Superior temporal gyrus (tissue), 1 donor: ENCODE results near the gene ACTN1.

Experiments
- DNase-seq: peaks from one replicate; pipeline ENCODE4 v3.0.0-alpha.2; 2016; ENCODE audit errors: extremely low spot score

Gene ACTN1

GRCh38 chr14:68828698-68829097 is 150.4 kb downstream of the ACTN1 start:
- DNase-seq = no peak

GRCh38 chr14:68825729-68826128 is 153.4 kb downstream of the ACTN1 start:
- DNase-seq = no peak

- peak; percentile 69 for DNase-seq
Observed at GRCh38 chr14:68824517-68825347, 154.4 kb downstream of the ACTN1 start.

- DNase-seq = no peak
Observed at GRCh38 chr14:68824207-68824516, 154.9 kb downstream of the ACTN1 start.
